ENCODE measurements around the gene USP31.

The USP31 gene

DNA sequence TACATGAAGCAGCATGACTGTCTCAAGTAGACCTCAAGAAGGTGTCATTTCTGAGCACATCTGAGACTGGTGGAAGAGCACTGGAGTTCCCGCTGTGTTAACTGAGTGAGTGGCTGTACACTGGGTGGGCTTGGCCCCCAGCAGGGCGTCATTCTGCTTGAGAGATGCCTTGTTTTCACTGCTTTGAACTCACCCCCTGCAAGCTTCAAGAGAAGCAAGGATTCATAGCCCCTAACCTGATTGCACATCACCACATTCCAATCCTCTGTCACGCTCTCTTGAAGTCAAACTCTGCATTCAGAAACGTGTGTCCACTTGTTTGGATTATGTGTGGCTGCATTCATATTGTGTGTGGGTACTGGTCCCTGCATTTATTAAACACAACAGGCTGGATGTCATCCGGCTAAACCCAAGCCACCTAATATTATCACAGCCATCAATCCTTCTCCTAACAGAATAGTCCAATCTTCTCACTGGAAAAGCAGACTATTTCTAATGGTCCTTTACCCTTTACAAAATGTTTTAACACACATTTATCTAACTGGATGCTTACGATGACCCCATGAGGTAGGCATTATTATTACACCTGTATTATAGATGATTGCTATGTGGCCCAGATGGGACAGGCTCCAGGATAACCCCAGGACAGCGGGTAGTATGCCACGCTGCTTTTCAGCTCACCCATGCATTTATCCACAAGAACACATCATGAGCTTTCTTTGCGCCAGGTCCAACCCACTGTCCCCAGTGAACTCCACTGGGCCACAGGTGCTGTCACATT is 76.3 kb downstream of the USP31 start:
- no peak for DNase-seq (ENCODE audit: low read depth)
- TF ChIP-seq, protein P1, sequence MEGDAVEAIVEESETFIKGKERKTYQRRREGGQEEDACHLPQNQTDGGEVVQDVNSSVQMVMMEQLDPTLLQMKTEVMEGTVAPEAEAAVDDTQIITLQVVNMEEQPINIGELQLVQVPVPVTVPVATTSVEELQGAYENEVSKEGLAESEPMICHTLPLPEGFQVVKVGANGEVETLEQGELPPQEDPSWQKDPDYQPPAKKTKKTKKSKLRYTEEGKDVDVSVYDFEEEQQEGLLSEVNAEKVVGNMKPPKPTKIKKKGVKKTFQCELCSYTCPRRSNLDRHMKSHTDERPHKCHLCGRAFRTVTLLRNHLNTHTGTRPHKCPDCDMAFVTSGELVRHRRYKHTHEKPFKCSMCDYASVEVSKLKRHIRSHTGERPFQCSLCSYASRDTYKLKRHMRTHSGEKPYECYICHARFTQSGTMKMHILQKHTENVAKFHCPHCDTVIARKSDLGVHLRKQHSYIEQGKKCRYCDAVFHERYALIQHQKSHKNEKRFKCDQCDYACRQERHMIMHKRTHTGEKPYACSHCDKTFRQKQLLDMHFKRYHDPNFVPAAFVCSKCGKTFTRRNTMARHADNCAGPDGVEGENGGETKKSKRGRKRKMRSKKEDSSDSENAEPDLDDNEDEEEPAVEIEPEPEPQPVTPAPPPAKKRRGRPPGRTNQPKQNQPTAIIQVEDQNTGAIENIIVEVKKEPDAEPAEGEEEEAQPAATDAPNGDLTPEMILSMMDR (conservative IDR thresholded peaks at IDR 0.05; ENCODE audit: low read depth, low read length): no peak
- H3K4me3 ChIP-seq (ENCODE audit: low read length): no peak overlapping the region

DNA sequence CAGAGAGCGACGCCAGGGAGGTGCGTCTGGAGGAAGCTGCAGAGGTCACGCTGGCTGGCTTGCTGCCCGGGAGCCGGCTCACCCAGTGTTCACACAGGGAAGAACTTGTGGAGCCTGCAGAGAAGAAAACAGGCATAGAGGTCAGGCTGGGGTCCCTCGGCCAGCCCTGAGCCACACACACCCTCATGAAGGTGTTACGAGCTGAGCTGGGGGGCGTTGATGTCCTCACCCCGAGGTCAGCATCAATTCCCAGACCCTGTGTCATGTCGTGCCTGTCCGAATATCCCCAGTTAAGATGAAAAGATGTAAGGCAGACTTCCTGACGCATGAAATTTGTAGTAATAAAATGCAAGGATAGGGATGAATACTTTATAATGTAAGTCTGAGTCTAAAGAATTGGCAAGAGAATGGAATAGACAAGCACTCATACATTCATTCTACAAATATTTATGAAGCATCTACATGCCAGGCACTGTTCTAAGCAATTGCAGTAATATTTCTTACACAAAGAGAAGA is 77.1 kb downstream of the USP31 start:
- TF ChIP-seq, protein P1 (conservative IDR thresholded peaks at IDR 0.05; ENCODE audit: low read depth, low read length): no peak
- DNase-seq (ENCODE audit: low read depth): peak; percentile 10
- H3K4me3 ChIP-seq (ENCODE audit: low read length): no peak overlapping the region

DNA sequence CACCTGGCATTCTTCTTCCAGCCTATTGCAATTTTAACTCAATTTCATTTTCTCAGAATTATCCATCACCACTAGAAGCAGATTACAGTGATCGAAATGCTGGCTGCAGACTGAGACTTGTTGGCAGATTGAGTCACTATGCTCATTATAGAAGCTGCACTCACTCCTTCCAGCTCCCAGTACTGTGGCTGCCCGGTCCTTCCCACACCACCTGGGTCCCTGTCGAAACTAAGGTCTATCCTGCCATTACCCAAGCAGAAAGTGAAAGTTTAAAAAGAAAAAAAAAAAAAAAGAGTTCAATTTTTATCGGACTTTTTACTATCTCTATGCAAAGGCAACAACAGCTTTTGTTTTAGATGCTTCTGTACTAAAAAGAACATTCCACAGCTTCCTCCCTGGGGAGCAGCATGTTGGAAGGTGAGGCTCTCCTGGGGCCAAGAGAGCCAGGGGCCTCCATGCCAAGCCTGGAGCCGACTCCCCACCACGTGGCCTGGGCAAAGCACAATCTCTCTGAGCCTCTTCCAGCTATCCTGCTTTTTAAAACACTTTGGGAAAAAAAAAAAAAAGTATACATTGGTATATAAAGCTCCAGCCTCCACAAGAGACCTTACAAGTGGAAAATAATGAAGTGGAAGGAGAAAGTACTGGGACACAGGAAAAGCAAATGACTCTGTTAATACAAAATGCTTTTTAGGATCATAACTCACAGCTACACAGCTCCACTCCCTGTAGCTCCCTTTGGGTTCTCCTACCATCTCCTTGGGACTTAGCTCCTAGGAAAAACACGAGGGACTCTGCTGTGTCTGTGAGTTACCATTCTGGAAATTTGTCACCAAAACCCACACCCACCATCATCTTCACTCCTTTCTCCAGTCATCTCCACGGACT is 77.8 kb downstream of the USP31 start:
- TF ChIP-seq, protein P1 (conservative IDR thresholded peaks at IDR 0.05; ENCODE audit: low read depth, low read length): no peak
- H3K4me3 ChIP-seq (ENCODE audit: low read length): no peak overlapping the region
- no peak for DNase-seq (ENCODE audit: low read depth)

DNA sequence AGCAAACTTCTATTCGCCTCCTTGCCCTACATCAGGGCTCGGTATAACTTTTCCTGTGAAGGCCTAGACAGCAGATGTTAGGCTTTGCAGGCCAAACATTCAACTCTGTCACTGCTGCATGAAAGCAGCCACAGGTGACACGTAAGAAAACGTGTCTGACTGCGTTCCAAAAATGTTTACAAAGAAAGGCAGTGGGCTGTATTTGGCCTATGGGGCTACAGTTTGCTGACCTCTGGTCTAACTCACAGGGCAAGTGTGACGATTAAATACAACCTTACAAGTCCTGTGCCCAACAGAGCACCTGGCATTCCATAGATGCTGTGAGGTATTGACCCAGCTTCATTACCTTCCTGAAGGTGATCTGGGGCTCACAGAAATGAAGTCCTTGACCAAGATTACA is 79.4 kb downstream of the USP31 start:
- TF ChIP-seq, protein P1 (conservative IDR thresholded peaks at IDR 0.05; ENCODE audit: low read depth, low read length): no peak
- DNase-seq (ENCODE audit: low read depth): no peak
- no peak overlapping the region for H3K4me3 ChIP-seq (ENCODE audit: low read length)

DNA sequence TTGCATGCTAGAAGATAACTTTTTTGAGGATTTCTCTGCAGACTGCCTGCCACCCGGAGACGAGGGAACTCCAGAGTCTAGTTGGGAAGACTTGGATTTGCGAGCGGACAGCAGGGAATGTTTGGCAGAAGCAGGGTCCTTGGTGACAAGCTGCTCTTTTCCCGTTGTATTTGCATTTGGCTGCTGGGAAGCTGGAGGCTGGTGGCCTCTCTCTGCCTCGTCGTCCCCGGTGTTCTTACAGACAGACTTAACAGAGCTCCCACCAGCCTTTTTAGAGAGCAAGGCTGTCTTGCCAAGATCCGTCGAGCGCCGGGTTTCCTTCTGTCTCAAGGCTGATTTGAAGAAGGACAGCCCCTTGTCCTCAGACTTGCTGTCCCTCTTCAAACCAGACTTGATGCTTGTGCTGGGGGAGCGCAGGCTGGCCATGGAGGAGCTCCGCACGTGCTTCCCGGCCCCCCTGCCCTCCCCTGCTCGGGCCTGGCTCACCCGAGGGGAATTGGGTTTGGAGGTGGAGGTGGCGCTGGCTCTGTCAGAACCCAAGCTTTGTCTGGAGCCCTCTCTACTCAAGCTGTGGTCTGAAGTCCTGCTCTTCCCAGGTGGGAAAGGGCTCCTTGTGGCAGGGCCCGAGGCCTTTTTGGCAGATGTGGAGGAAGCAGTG is 81.0 kb downstream of the USP31 start:
- TF ChIP-seq, protein P1 (conservative IDR thresholded peaks at IDR 0.05; ENCODE audit: low read depth, low read length): no peak
- DNase-seq (ENCODE audit: low read depth): no peak
- H3K4me3 ChIP-seq (ENCODE audit: low read length): no peak overlapping the region

DNA sequence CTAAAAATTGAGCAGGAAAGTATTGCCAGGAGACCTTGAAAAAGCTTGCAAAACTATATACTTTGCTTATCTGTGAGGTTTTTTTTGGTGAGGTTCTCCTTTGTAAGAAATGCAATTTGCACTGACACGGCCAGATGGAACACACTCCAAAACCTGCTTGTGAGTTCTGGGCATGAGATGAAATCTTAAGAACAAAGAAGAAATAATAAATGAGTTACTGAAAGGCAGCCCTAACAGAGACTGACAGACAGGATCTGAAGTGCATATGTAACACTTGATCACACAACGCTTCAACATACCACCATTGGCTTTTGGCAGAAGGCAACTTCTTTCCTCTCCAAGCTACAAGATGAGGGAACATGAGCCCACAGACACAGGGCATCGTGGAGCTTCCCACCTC is 82.6 kb downstream of the USP31 start:
- no peak overlapping the region for H3K4me3 ChIP-seq (ENCODE audit: low read length)
- no peak for DNase-seq (ENCODE audit: low read depth)
- TF ChIP-seq, protein P1 (conservative IDR thresholded peaks at IDR 0.05; ENCODE audit: low read depth, low read length): no peak
